Glomerular visceral epithelial cell (primary cell): ENCODE results near the gene KRTAP5-4.
"Not testable (repeated sequence)": the region's sequence is repeated elsewhere in the genome, so short reads cannot be mapped to it uniquely, and the experiment has no call there.

Experiments used
- DNase-seq: peaks from one replicate; pipeline ENCODE4 v3.0.0-alpha.2; 2016; ENCODE audit errors: extremely low spot score

Gene KRTAP5-4

GRCh38 chr11:1652771-1653540 lies 31.0 kb upstream of the KRTAP5-4 start:
- peak; percentile 55 for DNase-seq

- DNase-seq = no peak
These were observed 30.5 kb upstream of the KRTAP5-4 start for GRCh38 chr11:1652442-1652770.

- DNase-seq = no peak
These were observed 30.1 kb upstream of the KRTAP5-4 start for GRCh38 chr11:1652026-1652425.

GRCh38 chr11:1651411-1651980 lies 29.6 kb upstream of the KRTAP5-4 start:
- DNase-seq = no peak

GRCh38 chr11:1650918-1651262 lies 29.0 kb upstream of the KRTAP5-4 start:
- DNase-seq = no peak

- no peak for DNase-seq
These were observed 28.3 kb upstream of the KRTAP5-4 start for GRCh38 chr11:1650034-1650917.

GRCh38 chr11:1648653-1649420 lies 26.9 kb upstream of the KRTAP5-4 start:
- no peak for DNase-seq

- no peak for DNase-seq
These were observed 26.1 kb upstream of the KRTAP5-4 start for GRCh38 chr11:1647901-1648652.

- DNase-seq = not testable (repeated sequence)
These were observed 24.6 kb upstream of the KRTAP5-4 start for GRCh38 chr11:1646540-1646939.

GRCh38 chr11:1645357-1645821 lies 23.5 kb upstream of the KRTAP5-4 start:
- no peak for DNase-seq

- no peak for DNase-seq
These were observed 22.8 kb upstream of the KRTAP5-4 start for GRCh38 chr11:1644601-1645356.

GRCh38 chr11:1643146-1643690 lies 21.3 kb upstream of the KRTAP5-4 start:
- DNase-seq = no peak

GRCh38 chr11:1642288-1643145 lies 20.6 kb upstream of the KRTAP5-4 start:
- DNase-seq = no peak

- no peak for DNase-seq
These were observed 19.2 kb upstream of the KRTAP5-4 start for GRCh38 chr11:1641096-1641495.

- DNase-seq = peak; percentile 18
These were observed 18.4 kb upstream of the KRTAP5-4 start for GRCh38 chr11:1640076-1640946.

- no peak for DNase-seq
These were observed 17.7 kb upstream of the KRTAP5-4 start for GRCh38 chr11:1639666-1640065.

- DNase-seq = no peak
These were observed 17.2 kb upstream of the KRTAP5-4 start for GRCh38 chr11:1639102-1639620.

- DNase-seq = no peak
These were observed 16.4 kb upstream of the KRTAP5-4 start for GRCh38 chr11:1638344-1638743.
